HG03571 (cell line): ENCODE data around the gene GPR4.
"Not testable (repeated sequence)": the region's sequence is repeated elsewhere in the genome, so short reads cannot be mapped to it uniquely, and the experiment has no call there.

Source experiments
- ATAC-seq: cut with Tn5 transposase; IDR thresholded peaks from one replicate; pipeline ENCODE4 v1.9.1; 2021; ENCODE audit not compliant: unreplicated experiment

GPR4 gene

GRCh38 chr19:45623984-45624383 lies 22.0 kb upstream of the GPR4 start:
- no peak for ATAC-seq

GRCh38 chr19:45621976-45622503 lies 20.0 kb upstream of the GPR4 start:
- ATAC-seq = no peak

DNA sequence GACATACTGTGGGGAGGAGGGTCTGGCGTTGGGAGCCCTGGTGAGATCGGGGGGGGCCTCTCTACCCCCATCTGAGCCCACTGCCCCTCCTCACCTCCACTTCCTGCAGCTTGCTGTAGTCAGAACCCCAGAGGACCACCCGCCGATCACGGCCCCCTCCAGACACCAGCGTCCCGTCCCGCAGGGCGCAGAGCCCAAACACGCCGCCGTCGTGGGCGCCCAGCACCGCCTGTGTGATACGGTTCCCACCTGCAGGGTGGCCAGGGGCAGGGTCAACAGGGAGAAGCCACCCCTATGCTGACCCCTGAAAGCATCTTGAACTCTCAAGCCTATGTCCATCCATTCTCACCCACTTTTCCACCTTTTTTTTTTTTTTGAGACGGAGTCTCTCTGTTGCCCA lies 19.4 kb upstream of the GPR4 start:
- ATAC-seq = no peak

DNA sequence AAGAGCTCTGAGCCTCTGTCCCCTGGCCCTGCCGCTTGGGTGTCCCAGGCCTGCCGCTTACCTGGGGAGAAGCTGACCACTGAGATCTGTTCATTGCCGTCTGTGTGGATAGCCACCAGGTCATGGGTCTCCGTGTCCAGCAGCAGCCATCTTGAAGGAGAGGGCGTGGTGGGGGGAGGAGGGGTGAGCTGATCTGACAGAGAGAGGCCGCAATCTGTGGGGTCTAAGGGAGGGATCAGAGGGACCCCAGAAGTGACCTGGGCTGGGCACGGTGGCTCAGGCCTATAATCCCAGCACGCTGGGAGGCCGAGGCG lies 14.6 kb upstream of the GPR4 start:
- ATAC-seq = no peak

GRCh38 chr19:45615795-45616703 lies 14.0 kb upstream of the GPR4 start:
- ATAC-seq = no peak

DNA sequence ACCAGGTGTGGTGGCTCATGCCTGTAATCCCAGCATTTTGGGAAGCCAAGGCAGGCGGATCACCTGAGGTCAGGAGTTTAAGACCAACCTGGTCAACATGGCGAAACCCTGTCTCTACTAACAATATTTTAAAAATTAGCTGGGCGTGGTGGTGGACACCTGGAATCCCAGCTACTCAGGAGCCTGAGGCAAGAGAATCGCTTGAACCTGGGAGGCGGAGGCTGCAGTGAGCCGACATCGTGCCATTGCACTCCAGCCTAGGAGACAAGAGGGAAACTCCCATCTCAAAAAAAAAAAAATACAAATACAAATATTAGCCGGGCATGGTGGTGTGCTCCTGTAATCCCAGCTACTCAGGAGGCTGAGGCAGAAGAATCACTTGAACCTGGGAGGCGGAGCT lies 13.0 kb upstream of the GPR4 start:
- not testable (repeated sequence) for ATAC-seq

GRCh38 chr19:45613926-45614725 lies 12.1 kb upstream of the GPR4 start:
- ATAC-seq = no peak

DNA sequence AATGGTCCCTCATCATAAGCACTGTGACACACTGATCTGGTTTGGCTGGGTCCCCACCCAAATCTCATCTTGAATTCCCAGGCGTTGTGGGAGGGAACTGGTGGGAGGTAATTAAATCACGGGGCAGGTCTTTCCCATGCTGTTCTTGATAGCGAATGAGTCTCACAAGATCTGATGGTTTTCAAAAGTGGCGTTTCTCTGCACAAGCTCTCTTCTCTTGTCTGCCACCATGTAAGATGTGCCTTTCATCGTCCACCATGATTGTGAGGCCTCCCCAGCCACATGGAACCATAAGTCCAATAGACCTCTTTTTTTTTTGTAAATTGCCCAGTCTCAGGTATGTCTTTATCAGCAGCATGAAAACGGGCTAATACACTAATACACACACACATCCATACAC lies 6.9 kb upstream of the GPR4 start:
- ATAC-seq = no peak

DNA sequence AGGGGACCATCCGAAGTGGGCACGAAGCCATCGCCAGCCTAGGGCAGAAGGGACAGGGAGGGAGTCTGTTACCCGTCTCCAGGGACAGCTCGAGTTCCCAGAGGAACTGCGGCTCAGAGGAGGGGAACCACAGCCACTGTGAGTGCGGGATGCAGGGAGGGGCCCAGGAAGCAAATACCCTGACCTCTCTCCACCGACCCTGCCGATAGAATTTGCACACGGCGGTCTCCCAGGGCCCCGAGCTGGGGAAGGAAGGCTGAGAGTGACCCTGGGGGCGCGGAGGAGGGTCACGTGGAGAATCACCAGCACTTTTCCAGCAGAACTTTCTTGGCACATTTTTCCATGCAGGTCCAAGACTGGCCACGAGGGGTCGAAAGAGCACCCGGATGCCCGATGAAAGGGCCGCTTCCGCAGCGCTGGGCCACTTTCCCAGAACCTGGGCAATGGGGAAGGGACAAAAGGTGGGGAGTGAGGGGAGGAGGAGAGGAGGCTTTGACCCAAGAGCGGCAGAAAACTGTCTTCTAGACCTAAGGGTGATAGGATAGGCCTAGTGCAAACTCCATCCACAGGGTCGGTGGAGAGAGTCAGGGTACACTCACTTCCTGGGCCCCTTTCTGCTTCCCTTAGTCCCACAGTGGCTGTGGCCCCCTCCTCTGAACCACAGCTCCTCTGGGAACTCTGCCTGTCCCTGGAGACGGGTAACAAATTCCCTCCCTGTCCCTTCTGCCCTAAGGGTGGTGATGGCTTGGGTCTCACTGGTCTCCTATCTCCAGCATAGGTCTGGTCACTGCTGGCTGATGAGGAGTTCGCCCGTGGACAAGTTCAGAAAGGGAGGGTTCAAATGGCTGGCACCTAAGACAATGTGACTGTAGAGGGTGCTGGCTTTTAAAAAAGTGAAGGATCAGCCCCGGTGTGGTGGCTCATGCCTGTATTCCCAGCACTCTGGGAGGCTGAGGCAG lies 5.3 kb upstream of the GPR4 start:
- ATAC-seq = no peak

- ATAC-seq = no peak
Measured at GRCh38 chr19:45601115-45601514, 897 bp downstream of the GPR4 start.

DNA sequence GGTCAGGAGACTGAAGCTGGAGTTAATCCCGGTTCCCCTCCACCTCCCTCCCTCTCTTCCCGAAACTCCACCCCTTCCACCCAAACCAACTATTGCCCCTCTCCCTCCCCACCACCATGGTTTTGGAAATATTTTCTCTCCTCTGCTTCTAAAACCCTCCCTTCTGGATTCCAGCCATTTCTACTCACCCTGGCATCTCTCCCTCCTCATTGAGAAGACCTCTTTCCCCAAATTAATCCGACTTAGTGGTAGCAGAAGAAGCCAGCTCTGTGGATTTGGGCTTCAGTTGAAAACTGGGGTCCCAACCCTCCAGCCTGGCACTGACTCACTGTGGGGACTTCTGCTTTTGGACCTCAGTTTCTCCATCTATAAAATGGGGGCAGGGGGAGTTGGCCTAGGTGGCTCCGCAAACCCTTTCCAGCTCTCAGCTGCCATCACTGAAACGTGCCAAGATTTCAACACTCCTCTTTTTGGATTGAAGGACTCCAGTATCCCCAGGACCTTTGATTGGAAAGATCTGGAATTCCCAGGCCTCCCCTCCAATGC lies 1.6 kb downstream of the GPR4 start:
- no peak for ATAC-seq

- ATAC-seq = no peak
Measured at GRCh38 chr19:45599286-45599685, 2.7 kb downstream of the GPR4 start.

- no peak for ATAC-seq
Measured at GRCh38 chr19:45598267-45599001, 3.6 kb downstream of the GPR4 start.

GRCh38 chr19:45597425-45598111 lies 4.4 kb downstream of the GPR4 start:
- ATAC-seq = no peak

DNA sequence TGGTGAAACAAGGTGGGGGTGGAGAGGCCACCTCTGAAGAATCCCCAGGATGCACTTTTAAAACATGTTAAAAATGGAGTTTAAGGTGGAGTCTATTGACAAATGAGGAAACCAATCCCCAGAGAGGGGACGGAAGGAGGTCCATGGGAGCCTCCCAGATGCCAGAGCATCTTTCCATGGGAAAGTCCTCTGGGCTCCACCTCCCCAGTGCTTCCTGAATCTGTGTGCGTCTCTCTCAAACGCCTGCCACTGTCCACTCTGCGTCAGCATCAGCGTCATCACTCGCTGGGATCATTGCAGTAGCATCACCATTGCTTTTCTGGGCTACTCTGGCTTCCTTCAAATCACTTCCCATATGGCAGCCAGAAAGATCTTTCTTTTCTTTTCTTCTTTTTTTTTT lies 6.2 kb downstream of the GPR4 start:
- ATAC-seq = no peak

GRCh38 chr19:45593520-45593919 lies 8.5 kb downstream of the GPR4 start:
- ATAC-seq = no peak

DNA sequence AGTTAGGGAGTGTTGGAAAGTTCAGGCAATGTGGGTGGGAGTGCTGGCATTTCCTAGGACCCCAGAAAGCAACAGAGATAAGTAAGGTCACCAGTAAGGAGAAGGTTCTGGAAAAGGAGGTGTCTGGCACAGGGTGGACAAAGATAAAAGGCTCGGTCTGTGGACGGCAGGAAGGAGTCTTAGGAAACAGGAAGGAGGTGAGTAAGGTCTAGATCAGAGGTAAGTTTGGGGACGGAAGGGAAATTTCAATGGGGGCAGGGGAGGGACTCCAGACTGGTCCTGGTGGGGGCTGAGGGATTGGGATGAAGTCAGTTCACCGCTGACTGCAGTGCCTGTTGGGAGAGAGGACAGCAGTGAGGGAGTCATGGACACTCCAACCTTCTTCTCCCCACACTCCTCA lies 9.6 kb downstream of the GPR4 start:
- no peak for ATAC-seq

DNA sequence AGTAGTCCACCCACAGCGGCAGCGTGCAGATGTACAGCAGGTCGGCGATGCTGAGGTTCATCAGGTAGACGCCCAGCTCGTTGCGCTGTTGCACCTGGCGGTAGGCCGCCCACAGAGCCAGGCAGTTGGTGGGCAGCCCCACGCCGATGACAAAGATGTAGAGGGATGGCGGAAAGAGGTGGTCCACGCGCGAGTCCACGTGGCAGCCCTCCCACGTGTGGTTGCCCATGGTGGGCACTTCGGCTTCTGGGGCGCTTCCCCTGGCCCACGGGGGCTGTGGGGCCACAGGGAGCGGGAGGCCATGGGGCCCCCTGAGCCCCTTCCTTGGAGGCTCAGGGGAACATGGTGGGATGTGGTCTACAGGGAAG lies 10.4 kb downstream of the GPR4 start:
- ATAC-seq = no peak

GRCh38 chr19:45591004-45591637 lies 10.9 kb downstream of the GPR4 start:
- no peak for ATAC-seq
